Right ventricle myocardium inferior (tissue), 1 donor: ENCODE data around the gene MAGEF1. TPM values are rescaled to one million over a fixed set of nuclear protein-coding genes. Genes with fewer than 3 reads are reported as not detected.
A peak's percentile ranks its signal among the peaks of the same experiment; 100 is the strongest.
"Not testable (repeated sequence)": the region's sequence is repeated elsewhere in the genome, so short reads cannot be mapped to it uniquely, and the experiment has no call there.

Experiments
- ATAC-seq: fragments of 200-7000 bp; cut with Tn5 transposase; one replicate; pipeline ENCODE4 v1.9.1; 2020; ENCODE audit warnings: mild to moderate bottlenecking, moderate library complexity
- DNase-seq: peaks from one replicate; pipeline ENCODE4 v3.0.0; 2021; ENCODE audit errors: missing footprints
- intact Hi-C: fragments of 100-400 bp; cut with DNase I; formaldehyde crosslinking; loops from one replicate; pipeline ENCODE4 v1.11.0; 2022
- total RNA-seq: library from RNA; stranded (reverse); fragmentation: NEBNext Ultra II Directional; extraction: Animal tissue kit (Norgen Biotek cat#: 25700); gene quantifications from one replicate; pipeline ENCODE4 v1.2.1, GENCODE V29; 2021
- donor health status: DM: no; HTN: yes; CAD: no; lungs with severe emphysema.

MAGEF1 gene
- total RNA-seq, 1 donor from 2014 or later = 31.3 TPM

- intact Hi-C loops = no loop called here
- ATAC-seq (no peak), DNase-seq (no peak)
Observed at GRCh38 chr3:184731786-184732537, 20.1 kb upstream of the MAGEF1 start.

DNA sequence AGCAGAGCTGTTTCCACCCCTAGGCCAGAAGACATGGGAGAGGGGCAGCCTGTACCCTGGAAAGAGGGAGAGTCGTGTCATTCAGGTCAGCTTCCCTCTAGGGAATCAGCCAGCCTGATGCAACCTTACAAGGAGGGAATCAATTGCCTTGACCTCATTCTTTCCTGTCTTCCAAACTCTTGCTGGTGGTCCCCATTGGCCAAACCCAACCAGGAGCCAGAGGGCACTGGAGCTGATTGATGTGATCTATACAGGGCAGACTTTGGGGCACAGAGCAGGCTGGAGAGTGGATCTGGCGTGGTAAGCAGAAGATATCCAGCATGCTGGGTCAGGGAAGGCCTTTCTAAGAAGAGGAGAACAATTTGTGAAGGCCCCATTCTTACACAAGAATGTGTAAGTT lies 19.1 kb upstream of the MAGEF1 start:
- no peak for DNase-seq
- ATAC-seq = no peak
- intact Hi-C loops = no loop called here

- intact Hi-C loops, ATAC-seq, DNase-seq: not testable (repeated sequence)
Observed at GRCh38 chr3:184729154-184729553, 17.3 kb upstream of the MAGEF1 start.

- intact Hi-C loops = no loop called here
- no peak for ATAC-seq
Observed at GRCh38 chr3:184728010-184728527, 16.2 kb upstream of the MAGEF1 start.

DNA sequence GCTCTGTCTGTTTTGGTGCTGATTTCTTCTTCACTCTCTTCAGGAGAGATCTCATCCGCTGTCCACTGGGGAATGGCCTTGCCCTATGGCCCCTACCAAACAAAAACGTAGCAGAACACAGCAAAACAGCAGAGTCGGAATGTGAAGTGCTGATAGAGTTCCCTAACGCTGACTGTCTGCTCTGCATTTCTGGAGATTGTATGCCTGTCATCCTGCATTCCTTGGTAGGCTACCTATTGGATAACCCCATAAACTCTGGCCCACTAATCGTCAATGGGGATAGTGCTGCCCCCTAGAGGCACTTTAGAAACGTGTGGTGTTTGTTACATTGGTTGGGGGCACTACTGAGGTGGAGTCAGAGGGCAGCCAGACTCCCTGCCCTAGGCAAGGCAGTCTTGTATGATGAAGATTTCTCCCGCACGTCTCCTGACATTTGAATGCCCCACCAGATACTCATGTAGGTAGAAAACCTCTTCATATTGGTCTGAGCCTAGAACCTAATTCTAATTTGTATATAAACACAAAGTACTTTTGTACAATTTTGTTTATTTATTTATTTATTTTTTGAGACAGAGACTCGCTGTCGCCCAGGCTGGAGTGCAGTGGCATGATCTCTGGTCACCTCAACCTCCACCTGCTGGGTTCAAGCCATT lies 15.6 kb upstream of the MAGEF1 start:
- DNase-seq = no peak
- peak; percentile 84 for ATAC-seq
- intact Hi-C loops = loop anchor here (1.0 to 2.0 kb wide), 2 partner anchors 49 to 166 kb away; partner anchors contain the start of gene EPHB3

More at GRCh38 chr3:184728010-184728527, 16.2 kb upstream of the MAGEF1 start:
- DNase-seq = no peak

DNA sequence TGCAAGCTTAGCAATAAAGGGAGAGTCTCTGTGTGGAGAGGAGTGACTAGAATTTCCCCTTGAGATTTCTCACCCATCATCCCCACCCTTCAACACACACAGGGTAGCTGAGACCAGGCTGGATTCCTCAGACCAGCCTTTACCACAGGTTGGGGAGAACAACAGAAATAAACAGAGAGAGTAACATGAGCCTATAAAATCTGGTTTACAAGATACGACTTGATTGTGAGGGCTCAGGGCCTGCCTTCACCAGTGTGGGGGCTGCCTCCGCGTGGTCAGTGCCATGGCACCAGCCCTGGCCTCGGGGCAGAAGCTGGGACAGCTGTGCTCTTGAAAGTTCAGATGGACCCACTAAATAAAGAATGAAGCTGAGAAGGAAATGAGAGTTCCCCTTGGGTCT lies 14.6 kb upstream of the MAGEF1 start:
- ATAC-seq (no peak), DNase-seq (no peak)
- intact Hi-C loops = loop anchor here (2.0 kb wide), 1 partner anchor 50 kb away; no protein-coding TSS in a partner anchor

DNA sequence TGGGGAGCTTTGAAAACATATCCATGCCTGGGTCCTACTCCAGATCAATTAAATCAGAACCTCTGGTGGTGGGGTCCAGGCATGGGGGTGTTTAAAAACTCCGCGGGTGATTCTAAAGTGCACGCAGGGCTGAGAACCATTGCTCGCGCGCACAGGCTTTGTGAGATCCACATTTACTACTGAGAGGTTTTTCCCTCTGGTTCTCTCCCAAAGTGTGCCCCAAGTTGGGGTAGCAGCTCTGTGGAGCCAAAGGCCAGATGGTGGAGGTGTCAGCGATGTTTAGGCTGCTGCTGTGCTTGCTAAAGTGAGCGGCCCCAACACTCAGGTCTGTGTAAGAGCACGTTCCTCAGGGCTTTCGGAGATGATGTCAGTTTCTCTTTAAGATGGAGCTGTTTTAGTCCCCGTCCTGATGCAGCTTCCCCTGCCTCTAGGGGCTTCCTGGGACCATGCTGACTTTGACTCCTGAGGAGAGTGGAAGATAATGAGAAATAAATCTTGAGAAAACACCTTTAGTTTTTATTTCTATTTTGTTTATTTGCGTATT lies 13.4 kb upstream of the MAGEF1 start:
- intact Hi-C loops = no loop called here
- ATAC-seq = no peak
- DNase-seq = no peak

DNA sequence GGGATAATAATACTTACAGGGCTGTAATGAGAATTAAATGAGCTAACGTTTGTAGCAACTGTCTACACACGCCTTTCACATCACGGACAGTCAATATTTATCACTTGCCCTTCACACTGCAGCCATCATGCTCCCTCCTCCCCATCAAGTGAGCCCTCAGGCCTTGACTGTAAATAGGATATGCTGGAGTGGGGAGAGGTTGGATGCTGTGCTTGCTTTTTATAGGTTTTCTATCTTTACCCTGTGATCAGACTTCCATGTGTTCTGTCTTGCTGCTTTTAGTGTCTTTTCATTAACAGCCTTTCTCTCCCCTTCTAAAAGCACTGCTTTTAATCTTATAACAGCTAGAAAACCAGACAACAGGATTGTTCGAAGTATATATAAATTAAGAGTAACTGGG lies 12.8 kb upstream of the MAGEF1 start:
- intact Hi-C loops = no loop called here
- no peak for ATAC-seq
- DNase-seq = no peak

- ATAC-seq = no peak
- intact Hi-C loops = no loop called here
- DNase-seq = peak; percentile 59
Observed at GRCh38 chr3:184719709-184720108, 7.8 kb upstream of the MAGEF1 start.

DNA sequence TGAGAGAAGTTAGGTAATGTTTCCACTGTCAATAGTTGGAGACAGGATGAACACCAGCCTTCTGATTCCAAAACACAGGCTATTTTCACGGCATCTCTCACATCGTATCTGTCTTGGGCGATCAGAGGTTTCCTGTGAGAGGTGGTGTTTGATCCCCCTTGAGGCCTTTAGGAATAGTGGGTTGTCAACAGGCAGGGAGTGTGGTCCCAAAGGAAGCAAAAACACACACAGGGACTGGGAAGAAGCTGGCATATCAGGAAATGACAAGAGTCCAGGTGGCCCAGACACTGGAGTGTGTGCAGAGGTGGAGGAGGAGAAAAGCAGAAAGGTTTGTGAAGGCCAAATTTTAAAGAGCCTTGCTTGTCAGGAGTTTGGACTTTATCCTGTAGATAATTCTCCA lies 6.6 kb upstream of the MAGEF1 start:
- intact Hi-C loops = no loop called here
- DNase-seq = no peak
- ATAC-seq = no peak

DNA sequence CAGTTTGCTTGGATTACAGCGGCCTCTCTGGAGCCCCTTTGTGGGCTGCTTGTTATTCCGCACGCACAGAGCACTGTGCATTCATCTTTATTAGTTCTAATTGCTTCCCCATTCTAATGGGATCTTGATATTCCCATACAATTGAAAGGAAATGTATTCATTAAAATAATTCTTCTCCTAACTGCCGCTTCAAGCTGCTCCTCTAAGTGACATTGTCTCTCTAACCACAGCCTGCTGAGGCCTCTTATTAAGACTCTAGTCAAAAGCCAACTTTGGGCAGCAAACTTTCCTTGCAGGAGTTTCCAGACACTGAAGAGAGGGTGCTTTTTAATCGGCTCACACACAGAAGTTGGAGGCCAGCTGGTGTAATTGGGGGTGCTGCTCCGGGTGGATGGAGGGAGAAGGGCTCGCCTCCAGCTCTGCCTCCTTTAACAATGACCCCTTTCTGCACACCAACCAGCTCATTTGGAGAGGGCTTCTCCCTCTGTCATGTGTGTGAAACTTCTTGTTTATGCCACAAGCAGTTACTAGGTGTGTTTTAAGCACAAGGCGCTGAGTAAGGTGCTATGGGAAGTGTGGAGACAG lies 5.6 kb upstream of the MAGEF1 start:
- intact Hi-C loops = no loop called here
- DNase-seq = no peak
- ATAC-seq = no peak

DNA sequence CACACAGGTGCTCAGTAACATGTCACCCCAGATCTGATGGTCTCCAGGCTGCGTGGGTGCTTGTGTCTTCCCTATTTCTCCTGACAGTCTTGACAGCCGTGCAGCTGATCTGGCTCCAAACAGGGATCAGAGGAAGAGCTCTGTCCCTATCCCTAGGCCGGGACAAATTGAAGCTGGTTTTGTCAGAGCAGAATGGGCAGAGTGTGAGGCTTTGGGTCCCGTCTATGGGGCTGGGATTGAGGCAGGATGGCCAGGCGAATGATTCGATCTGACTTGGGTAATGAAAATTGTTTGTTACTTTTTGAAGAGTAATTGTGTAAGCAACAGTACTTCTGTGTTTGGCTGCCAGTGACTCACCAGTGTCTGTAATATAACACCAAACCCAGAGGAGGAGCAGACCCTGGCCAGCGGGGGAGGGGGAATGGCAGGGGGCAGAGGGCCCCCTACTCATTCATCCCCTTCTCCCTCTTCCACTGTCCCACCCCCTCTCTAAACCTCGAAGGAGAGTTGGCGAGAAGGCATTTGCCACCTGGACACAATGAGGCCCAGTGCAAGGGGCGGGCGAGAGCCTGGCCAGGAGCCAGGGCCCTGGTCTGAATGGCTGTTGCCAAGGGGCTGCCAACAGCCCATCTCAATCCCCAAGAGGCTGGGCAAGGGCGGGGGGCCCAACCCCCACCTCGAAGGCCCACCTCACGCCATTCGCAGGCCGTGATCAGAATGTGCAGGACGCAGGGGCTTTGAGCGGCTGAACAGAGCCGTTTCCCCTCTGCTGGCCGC lies 4.9 kb upstream of the MAGEF1 start:
- intact Hi-C loops = no loop called here
- ATAC-seq = peak; percentile 26
- peak; percentile 54 for DNase-seq

GRCh38 chr3:184715943-184716621 lies 4.2 kb upstream of the MAGEF1 start:
- ATAC-seq = no peak
- intact Hi-C loops = no loop called here
- DNase-seq = no peak

DNA sequence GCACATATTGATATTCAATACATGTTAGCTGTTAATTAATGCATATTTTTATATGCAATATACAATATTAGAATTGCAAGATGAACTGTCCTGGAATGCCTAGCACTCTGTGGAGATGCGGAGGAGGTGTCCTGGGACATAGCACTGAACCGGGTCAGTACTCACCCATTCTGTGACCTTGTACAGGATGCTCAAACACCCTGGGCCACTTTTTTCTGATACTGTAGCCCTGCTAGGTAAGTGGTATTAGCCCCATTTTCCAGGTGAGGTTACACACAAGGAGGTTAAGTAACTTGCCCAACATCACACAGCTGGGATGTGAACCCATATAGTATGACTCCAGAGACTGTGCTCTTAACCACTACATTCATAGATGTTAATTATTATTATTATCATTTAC lies 1.7 kb upstream of the MAGEF1 start:
- intact Hi-C loops = loop anchor here (2.0 kb wide), 1 partner anchor 131 kb away; no protein-coding TSS in a partner anchor
- ATAC-seq (no peak), DNase-seq (no peak)

- intact Hi-C loops = loop anchor here (2.0 kb wide), 1 partner anchor 130 kb away; no protein-coding TSS in a partner anchor
- DNase-seq = no peak
Observed at GRCh38 chr3:184713040-184713355, 1.1 kb upstream of the MAGEF1 start.

DNA sequence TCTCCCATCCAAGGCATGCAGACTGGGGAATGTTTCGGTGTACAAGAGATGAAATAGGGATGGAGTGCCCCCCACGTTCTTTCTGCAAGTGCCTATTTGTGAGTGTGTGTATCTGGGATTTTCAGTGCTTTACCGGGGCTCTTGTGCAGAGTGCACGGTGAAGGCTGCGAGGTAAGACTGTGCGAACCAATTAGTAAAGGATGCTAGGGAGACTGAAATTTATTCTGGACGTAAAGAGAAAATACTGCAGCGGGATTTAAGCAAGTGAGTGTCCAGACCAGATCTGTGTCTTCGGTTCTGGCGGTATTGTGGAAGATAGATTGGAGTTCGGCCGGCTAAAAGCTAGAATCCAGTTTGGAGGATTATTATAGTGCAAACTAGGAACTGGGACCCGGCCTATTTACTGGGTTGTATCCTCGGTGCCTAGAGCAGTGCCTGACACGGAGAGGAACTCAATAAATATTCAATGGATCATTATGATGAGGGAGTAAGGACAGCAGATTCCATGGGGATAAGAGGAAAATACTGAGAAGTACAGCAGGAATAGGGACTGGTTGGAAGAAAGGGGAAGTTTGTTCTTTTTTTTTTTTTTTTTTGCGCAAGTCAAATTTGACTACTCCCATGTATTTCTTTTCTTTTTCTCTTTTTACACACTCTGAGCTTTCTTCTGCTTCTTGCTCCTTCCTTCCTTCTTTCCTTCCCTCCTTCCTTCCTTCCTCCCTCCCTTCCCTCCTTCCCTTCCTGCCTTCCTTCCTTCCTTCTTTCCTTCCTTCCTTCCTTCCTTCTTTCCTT lies 580 bp upstream of the MAGEF1 start:
- ATAC-seq (no peak), DNase-seq (no peak)
- intact Hi-C loops = loop anchor here (2.0 kb wide), 1 partner anchor 130 kb away; no protein-coding TSS in a partner anchor

More at GRCh38 chr3:184713040-184713355, 1.1 kb upstream of the MAGEF1 start:
- ATAC-seq = no peak

DNA sequence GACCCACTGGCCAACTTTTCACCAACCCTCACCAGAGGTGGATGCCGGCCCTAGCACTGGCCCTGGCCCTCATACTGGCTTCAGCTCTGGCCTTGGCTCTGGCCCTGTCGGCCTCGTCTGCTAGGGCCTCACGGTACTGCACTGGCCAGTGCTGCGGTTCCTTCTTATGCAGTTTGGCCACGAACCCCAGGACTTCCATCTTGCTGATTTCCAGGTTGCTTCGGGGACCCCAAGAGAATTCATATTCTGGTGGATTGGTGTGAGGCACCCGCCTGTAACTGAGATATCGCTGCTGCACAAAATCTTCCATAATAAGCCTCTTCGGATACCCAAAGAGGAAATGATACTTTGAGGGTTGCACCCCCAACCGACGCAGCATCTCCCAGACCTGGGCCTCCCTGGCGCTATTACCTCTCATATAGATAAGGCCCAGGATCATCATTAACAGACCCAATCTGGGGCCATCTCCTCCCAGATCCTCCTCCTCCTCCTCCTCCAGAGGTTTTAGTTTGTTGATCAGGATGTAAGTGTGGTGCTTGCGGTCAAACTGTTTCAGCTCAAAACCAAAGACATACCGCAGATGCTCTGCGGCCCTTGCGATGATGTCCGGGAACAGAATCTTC lies 883 bp downstream of the MAGEF1 start:
- DNase-seq (no peak), ATAC-seq (peak; percentile 19)
- intact Hi-C loops = no loop called here
